Stomach smooth muscle (tissue), 2 donors: ENCODE results near the gene MID1IP1.

Source experiments
- H3K27ac ChIP-seq: one replicate; pipeline ENCODE4 v1.7.0; 2013; ENCODE audit warnings: mild to moderate bottlenecking, low read length, inconsistent platforms
- H3K27me3 ChIP-seq, 2 donors: one replicate each; pipeline ENCODE4 v1.7.0; 2013; ENCODE audit warnings: low read length in 2 of 2; ENCODE audit not compliant: insufficient read depth in 2 of 2, control insufficient read depth in 1 of 2
- H3K36me3 ChIP-seq, 2 donors: one replicate each; pipeline ENCODE4 v1.7.0; 2013; ENCODE audit warnings: low read length in 2 of 2; ENCODE audit not compliant: control insufficient read depth in 2 of 2, insufficient read depth in 2 of 2
- H3K4me1 ChIP-seq: one replicate; pipeline ENCODE4 v1.7.0; 2013; ENCODE audit warnings: low read length; ENCODE audit not compliant: control insufficient read depth, insufficient read depth
- H3K4me3 ChIP-seq, 2 donors: one replicate each; pipeline ENCODE4 v1.7.0; 2013; ENCODE audit warnings: low read length in 2 of 2
- H3K9ac ChIP-seq, 2 donors: one replicate each; pipeline ENCODE4 v1.7.0; 2013; ENCODE audit warnings: low read length in 2 of 2, mild to moderate bottlenecking in 1 of 2
- H3K9me3 ChIP-seq, 2 donors: one replicate each; pipeline ENCODE4 v1.7.0; 2013; ENCODE audit warnings: low read length in 2 of 2; ENCODE audit not compliant: control insufficient read depth in 2 of 2
- donor health status: healthy.
- donor health status: Pancreatic carcinoma.

The MID1IP1 gene

GRCh38 chrX:38817004-38817703, 15.9 kb downstream of the MID1IP1 start:
- peaks cover 0 to 4% of the 10 kb centered on the region in 2 donors for H3K9me3 ChIP-seq
- H3K36me3 ChIP-seq, result no peaks in the 10 kb centered on the region
- H3K9ac ChIP-seq, result no peak overlapping the region
- peaks cover 8% of the 10 kb centered on the region for H3K4me1 ChIP-seq
- H3K27ac ChIP-seq, result peak overlapping the region; percentile 33
- H3K27me3 ChIP-seq, result no peaks in the 10 kb centered on the region
- H3K4me3 ChIP-seq, result no peak overlapping the region

GRCh38 chrX:38819163-38819562, 17.9 kb downstream of the MID1IP1 start:
- no peaks in the 10 kb centered on the region for H3K9me3 ChIP-seq
- H3K36me3 ChIP-seq, result no peaks in the 10 kb centered on the region
- no peak overlapping the region for H3K27ac ChIP-seq
- no peak overlapping the region for H3K9ac ChIP-seq
- H3K27me3 ChIP-seq, result no peaks in the 10 kb centered on the region
- peaks cover 8% of the 10 kb centered on the region for H3K4me1 ChIP-seq
- no peak overlapping the region for H3K4me3 ChIP-seq

- Histone ChIP-seq H3K4me1 (peaks cover 8% of the 10 kb centered on the region), H3K27ac (no peak overlapping the region), H3K27me3 (no peaks in the 10 kb centered on the region)
Observed at GRCh38 chrX:38819709-38820108, 18.4 kb downstream of the MID1IP1 start.

GRCh38 chrX:38820751-38821150, 19.5 kb downstream of the MID1IP1 start:
- Histone ChIP-seq H3K4me3 (no peak overlapping the region), H3K4me1 (peaks cover 8% of the 10 kb centered on the region), H3K36me3 (no peaks in the 10 kb centered on the region), H3K27ac (no peak overlapping the region), H3K9ac (no peak overlapping the region), H3K27me3 (no peaks in the 10 kb centered on the region), H3K9me3 (no peaks in the 10 kb centered on the region)

More at GRCh38 chrX:38819709-38820108, 18.4 kb downstream of the MID1IP1 start:
- H3K9ac ChIP-seq, result no peak overlapping the region
- no peaks in the 10 kb centered on the region for H3K36me3 ChIP-seq
- no peak overlapping the region for H3K4me3 ChIP-seq
- no peaks in the 10 kb centered on the region for H3K9me3 ChIP-seq

- Histone ChIP-seq H3K4me3 (no peak overlapping the region), H3K27ac (no peak overlapping the region), H3K36me3 (no peaks in the 10 kb centered on the region), H3K9me3 (no peaks in the 10 kb centered on the region), H3K27me3 (no peaks in the 10 kb centered on the region), H3K4me1 (no peaks in the 10 kb centered on the region), H3K9ac (no peak overlapping the region)
Observed at GRCh38 chrX:38824176-38824575, 22.9 kb downstream of the MID1IP1 start.

- Histone ChIP-seq H3K27ac (no peak overlapping the region), H3K9me3 (peaks cover 0 to 4% of the 10 kb centered on the region in 2 donors)
Observed at GRCh38 chrX:38831949-38832348, 30.7 kb downstream of the MID1IP1 start.

GRCh38 chrX:38837389-38837788, 36.1 kb downstream of the MID1IP1 start:
- Histone ChIP-seq H3K9ac (no peak overlapping the region), H3K4me3 (no peak overlapping the region), H3K36me3 (no peaks in the 10 kb centered on the region), H3K4me1 (no peaks in the 10 kb centered on the region), H3K27me3 (peaks cover 0 to 4% of the 10 kb centered on the region in 2 donors), H3K27ac (no peak overlapping the region), H3K9me3 (peaks cover 0 to 6% of the 10 kb centered on the region in 2 donors)

More at GRCh38 chrX:38831949-38832348, 30.7 kb downstream of the MID1IP1 start:
- no peak overlapping the region for H3K9ac ChIP-seq
- peaks cover 0 to 4% of the 10 kb centered on the region in 2 donors for H3K27me3 ChIP-seq
- no peak overlapping the region for H3K4me3 ChIP-seq
- no peaks in the 10 kb centered on the region for H3K36me3 ChIP-seq
- no peaks in the 10 kb centered on the region for H3K4me1 ChIP-seq

GRCh38 chrX:38839277-38839676, 38.0 kb downstream of the MID1IP1 start:
- Histone ChIP-seq H3K36me3 (no peaks in the 10 kb centered on the region), H3K27ac (no peak overlapping the region), H3K9me3 (peaks cover 0 to 2% of the 10 kb centered on the region in 2 donors), H3K4me1 (no peaks in the 10 kb centered on the region), H3K4me3 (no peak overlapping the region), H3K9ac (no peak overlapping the region), H3K27me3 (peaks cover 0 to 4% of the 10 kb centered on the region in 2 donors)

GRCh38 chrX:38839944-38840343, 38.7 kb downstream of the MID1IP1 start:
- Histone ChIP-seq H3K4me1 (no peaks in the 10 kb centered on the region), H3K9me3 (peaks cover 0 to 2% of the 10 kb centered on the region in 2 donors), H3K4me3 (no peak overlapping the region), H3K36me3 (no peaks in the 10 kb centered on the region), H3K9ac (no peak overlapping the region), H3K27ac (no peak overlapping the region), H3K27me3 (peaks cover 0 to 4% of the 10 kb centered on the region in 2 donors)

- no peak overlapping the region for H3K9ac ChIP-seq
- no peak overlapping the region for H3K27ac ChIP-seq
- no peaks in the 10 kb centered on the region for H3K4me1 ChIP-seq
- peaks cover 0 to 6% of the 10 kb centered on the region in 2 donors for H3K27me3 ChIP-seq
- H3K9me3 ChIP-seq, result peaks cover 0 to 2% of the 10 kb centered on the region in 2 donors
- no peak overlapping the region for H3K4me3 ChIP-seq
- H3K36me3 ChIP-seq, result no peaks in the 10 kb centered on the region
Observed at GRCh38 chrX:38841750-38842149, 40.5 kb downstream of the MID1IP1 start.

GRCh38 chrX:38845426-38845825, 44.2 kb downstream of the MID1IP1 start:
- no peak overlapping the region for H3K4me3 ChIP-seq
- H3K9me3 ChIP-seq, result no peaks in the 10 kb centered on the region
- no peak overlapping the region for H3K27ac ChIP-seq
- H3K9ac ChIP-seq, result no peak overlapping the region
- H3K36me3 ChIP-seq, result no peaks in the 10 kb centered on the region
- H3K27me3 ChIP-seq, result peaks cover 0 to 10% of the 10 kb centered on the region in 2 donors
- H3K4me1 ChIP-seq, result no peaks in the 10 kb centered on the region
